Calu3 (cell line): ENCODE measurements around the gene ZXDC. TPM values are rescaled to one million over a fixed set of nuclear protein-coding genes. Genes with fewer than 3 reads are reported as not detected.

Experiments used
- BruUV-seq: library from RNA; stranded (reverse); fragments of 400-500 nt; replicated peaks from 2 replicates; lab custom pipeline; 2021; lab: Mats Ljungman, UMichigan
- CTCF ChIA-PET: fragments of 300-600 bp; sonication (Branson Sonifier 250); formaldehyde crosslinking; loops from one replicate; lab custom pipeline; 2022; ENCODE audit warnings: antibody characterized with exemption; lab: Charles Lee
- DNase-seq: peaks from one replicate; pipeline ENCODE4 v3.0.0; 2022
- H3K27ac Mint-ChIP-seq: one replicate; pipeline ENCODE4 v1.8.0; 2022; ENCODE audit warnings: mixed read lengths; ENCODE audit not compliant: unreplicated experiment
- H3K27me3 Mint-ChIP-seq: one replicate; pipeline ENCODE4 v1.8.0; 2022; ENCODE audit warnings: mixed read lengths; ENCODE audit not compliant: unreplicated experiment
- H3K36me3 Mint-ChIP-seq: one replicate; pipeline ENCODE4 v1.8.0; 2022; ENCODE audit warnings: mild to moderate bottlenecking, moderate library complexity, mixed read lengths; ENCODE audit not compliant: insufficient read depth, unreplicated experiment
- H3K4me1 Mint-ChIP-seq: one replicate; pipeline ENCODE4 v1.8.0; 2022; ENCODE audit warnings: mild to moderate bottlenecking, low read depth, mixed read lengths; ENCODE audit not compliant: unreplicated experiment
- H3K4me3 Mint-ChIP-seq: one replicate; pipeline ENCODE4 v1.8.0; 2022; ENCODE audit warnings: mild to moderate bottlenecking, low read depth, moderate library complexity, mixed read lengths; ENCODE audit not compliant: unreplicated experiment
- H3K9me3 Mint-ChIP-seq: one replicate; pipeline ENCODE4 v1.8.0; 2022; ENCODE audit warnings: low read depth, mixed read lengths; ENCODE audit not compliant: unreplicated experiment
- intact Hi-C: fragments of 100-400 bp; cut with micrococcal nuclease; formaldehyde crosslinking; loops from one replicate; pipeline ENCODE4 v1.10.0; 2022; ENCODE audit not compliant: unreplicated experiment
- total RNA-seq: library from RNA; stranded (reverse); gene quantifications from 2 replicates; pipeline ENCODE4 v1.2.3, GENCODE V29; 2022
- TF ChIP-seq, protein P1 (sequence below): fragments of 200-600 bp; IDR thresholded peaks from one replicate; pipeline ENCODE4 v1.8.0; 2022; ENCODE audit warnings: antibody characterized with exemption; ENCODE audit not compliant: unreplicated experiment

Gene ZXDC
- total RNA-seq, 1 experiment from 2014 or later: 63.8 TPM

- no peaks in the 10 kb centered on the region for H3K36me3 Mint-ChIP-seq
- H3K9me3 Mint-ChIP-seq: no peaks in the 10 kb centered on the region
- TF ChIP-seq, protein P1, sequence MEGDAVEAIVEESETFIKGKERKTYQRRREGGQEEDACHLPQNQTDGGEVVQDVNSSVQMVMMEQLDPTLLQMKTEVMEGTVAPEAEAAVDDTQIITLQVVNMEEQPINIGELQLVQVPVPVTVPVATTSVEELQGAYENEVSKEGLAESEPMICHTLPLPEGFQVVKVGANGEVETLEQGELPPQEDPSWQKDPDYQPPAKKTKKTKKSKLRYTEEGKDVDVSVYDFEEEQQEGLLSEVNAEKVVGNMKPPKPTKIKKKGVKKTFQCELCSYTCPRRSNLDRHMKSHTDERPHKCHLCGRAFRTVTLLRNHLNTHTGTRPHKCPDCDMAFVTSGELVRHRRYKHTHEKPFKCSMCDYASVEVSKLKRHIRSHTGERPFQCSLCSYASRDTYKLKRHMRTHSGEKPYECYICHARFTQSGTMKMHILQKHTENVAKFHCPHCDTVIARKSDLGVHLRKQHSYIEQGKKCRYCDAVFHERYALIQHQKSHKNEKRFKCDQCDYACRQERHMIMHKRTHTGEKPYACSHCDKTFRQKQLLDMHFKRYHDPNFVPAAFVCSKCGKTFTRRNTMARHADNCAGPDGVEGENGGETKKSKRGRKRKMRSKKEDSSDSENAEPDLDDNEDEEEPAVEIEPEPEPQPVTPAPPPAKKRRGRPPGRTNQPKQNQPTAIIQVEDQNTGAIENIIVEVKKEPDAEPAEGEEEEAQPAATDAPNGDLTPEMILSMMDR: no peak
- DNase-seq: no peak
- no peaks in the 10 kb centered on the region for H3K4me1 Mint-ChIP-seq
- no peak overlapping the region for H3K27ac Mint-ChIP-seq
- no peak overlapping the region for H3K4me3 Mint-ChIP-seq
- H3K27me3 Mint-ChIP-seq: peaks cover 63% of the 10 kb centered on the region
- no TSS peak for BruUV-seq
- CTCF ChIA-PET: interaction anchor here (1.1 kb wide), 1 partner anchor 12 kb away, joined by 3 read pairs; no protein-coding TSS in a partner anchor
- intact Hi-C loops: no loop called here
Observed at GRCh38 chr3:126408099-126408498, 67.6 kb downstream of the ZXDC start.

DNA sequence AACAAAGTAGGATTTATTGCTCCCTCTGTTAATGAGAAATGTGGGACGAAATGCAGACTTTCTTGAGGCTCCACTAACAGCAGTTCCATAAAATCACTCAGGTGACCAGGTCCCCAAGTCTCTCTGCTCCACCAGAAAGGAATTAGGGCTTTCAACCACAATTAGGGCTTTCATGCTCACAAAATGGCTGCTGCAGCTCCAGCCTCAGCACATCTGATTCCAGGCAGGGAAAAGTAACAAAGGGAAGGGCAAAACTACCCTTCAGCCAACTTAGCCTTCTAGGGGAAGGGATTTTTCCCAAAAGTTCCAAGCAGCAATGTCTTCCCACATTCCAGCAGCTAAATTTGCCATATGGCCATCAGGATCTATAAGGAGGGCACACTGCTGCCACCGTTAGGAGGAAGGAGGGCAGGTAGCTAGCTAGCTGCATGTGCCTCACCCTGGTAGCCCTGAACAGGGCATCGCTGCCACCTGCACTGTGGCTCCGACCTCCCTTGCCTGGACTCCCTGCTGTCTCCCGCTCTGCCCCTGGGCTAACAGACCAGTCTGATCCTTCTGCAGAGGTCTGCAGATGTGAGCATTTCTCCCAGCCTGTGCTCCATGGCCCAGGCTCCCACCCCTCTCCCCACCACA lies 68.2 kb downstream of the ZXDC start:
- no peaks in the 10 kb centered on the region for H3K36me3 Mint-ChIP-seq
- no TSS peak for BruUV-seq
- H3K4me1 Mint-ChIP-seq: no peaks in the 10 kb centered on the region
- intact Hi-C loops: no loop called here
- H3K9me3 Mint-ChIP-seq: no peaks in the 10 kb centered on the region
- TF ChIP-seq, protein P1: no peak
- DNase-seq: no peak
- no peak overlapping the region for H3K4me3 Mint-ChIP-seq
- CTCF ChIA-PET: interaction anchor here (0.6 to 1.1 kb wide), 2 partner anchors 11 to 162 kb away, joined by 3 to 4 read pairs; no protein-coding TSS in a partner anchor
- no peak overlapping the region for H3K27ac Mint-ChIP-seq
- H3K27me3 Mint-ChIP-seq: peaks cover 63% of the 10 kb centered on the region

DNA sequence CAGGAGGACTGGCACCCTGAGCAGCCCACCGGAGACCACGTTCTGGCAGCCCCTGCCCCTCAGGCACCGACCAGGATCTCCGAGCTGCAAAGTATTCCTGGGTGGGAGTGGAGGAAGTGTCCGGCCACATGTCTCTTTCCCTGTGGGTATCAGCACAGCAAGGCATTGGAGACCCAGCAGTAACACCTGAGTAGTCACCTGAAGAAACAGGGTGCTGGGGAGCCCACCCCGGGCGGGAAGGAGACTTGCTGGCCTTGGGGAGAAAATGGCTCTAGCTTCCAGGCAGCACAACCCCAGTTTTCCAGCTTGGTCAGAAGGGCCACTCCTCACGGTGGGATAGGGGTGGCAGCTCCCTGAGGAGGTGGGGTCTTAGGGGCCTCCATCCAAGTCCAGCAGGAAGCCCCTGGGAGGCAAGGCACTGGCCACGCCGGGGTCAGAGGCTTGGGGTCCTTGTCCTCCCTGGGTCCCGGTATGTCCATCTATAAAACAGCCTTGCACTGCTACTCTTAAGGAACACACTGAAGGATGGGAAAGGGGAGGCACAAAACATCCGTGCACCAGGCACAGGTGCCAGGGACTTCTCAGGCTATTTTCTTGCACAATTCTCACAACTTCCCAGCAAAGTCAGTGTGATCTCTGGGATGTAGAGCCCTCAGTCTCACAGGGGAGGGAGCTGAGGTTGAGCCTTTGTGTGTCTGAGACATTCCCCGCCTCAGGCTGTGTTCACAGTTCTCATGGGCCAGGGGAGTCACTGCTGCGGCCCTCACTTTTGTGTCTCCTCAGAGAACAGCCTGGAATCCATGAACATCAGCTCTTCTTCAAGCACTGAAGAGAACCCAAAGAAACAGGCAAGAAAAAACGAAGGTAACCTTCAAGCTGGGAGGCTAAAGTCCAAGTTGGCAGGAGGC lies 69.0 kb downstream of the ZXDC start:
- BruUV-seq: no TSS peak
- DNase-seq: no peak
- H3K9me3 Mint-ChIP-seq: no peaks in the 10 kb centered on the region
- H3K27ac Mint-ChIP-seq: no peak overlapping the region
- H3K36me3 Mint-ChIP-seq: no peaks in the 10 kb centered on the region
- H3K4me3 Mint-ChIP-seq: no peak overlapping the region
- TF ChIP-seq, protein P1: no peak
- H3K27me3 Mint-ChIP-seq: peaks cover 63% of the 10 kb centered on the region
- H3K4me1 Mint-ChIP-seq: no peaks in the 10 kb centered on the region
- intact Hi-C loops: no loop called here
- CTCF ChIA-PET: interaction anchor here (0.6 to 1.1 kb wide), 2 partner anchors 10 to 161 kb away, joined by 3 to 4 read pairs; no protein-coding TSS in a partner anchor

GRCh38 chr3:126402666-126403302 lies 72.9 kb downstream of the ZXDC start:
- Mint-ChIP-seq H3K27ac (no peak overlapping the region), H3K4me1 (peaks cover 15% of the 10 kb centered on the region), H3K27me3 (peaks cover 30% of the 10 kb centered on the region), H3K9me3 (peaks cover 2% of the 10 kb centered on the region), H3K4me3 (no peak overlapping the region), H3K36me3 (no peaks in the 10 kb centered on the region)
- DNase-seq: no peak
- CTCF ChIA-PET: interaction anchor here (0.7 kb wide), 1 partner anchor 821 kb away, joined by 4 read pairs; no protein-coding TSS in a partner anchor
- intact Hi-C loops: no loop called here
- TF ChIP-seq, protein P1: no peak
- no TSS peak for BruUV-seq
